Activated CD4-positive, alpha-beta T cell treated with anti-CD3 and anti-CD28 coated beads, Interleukin-2, amount 10 ng/mL, durations not matched to agents 7 days and 5 days (primary cell): ENCODE data around the gene CWC22. TPM values are rescaled to one million over a fixed set of nuclear protein-coding genes. Genes with fewer than 3 reads are reported as not detected.

Experiments used
- CTCF ChIA-PET: fragments of 350-600 bp; sonication (Branson Sonifier 250); formaldehyde crosslinking; loops from one replicate; lab custom pipeline; 2021; ENCODE audit warnings: antibody characterized with exemption; lab: Charles Lee
- POLR2A ChIA-PET: fragments of 350-600 bp; sonication (Branson Sonifier 250); formaldehyde crosslinking; loops from one replicate; lab custom pipeline; 2021; ENCODE audit warnings: antibody characterized with exemption; lab: Charles Lee
- DNase-seq: peaks from one replicate; pipeline ENCODE4 v3.0.0-alpha.2; 2020
- H3K27ac Mint-ChIP-seq: one replicate; pipeline ENCODE4 v1.8.0; 2021; ENCODE audit warnings: mild to moderate bottlenecking, moderate library complexity, mixed read lengths
- H3K27me3 Mint-ChIP-seq: one replicate; pipeline ENCODE4 v1.8.0; 2021; ENCODE audit warnings: mixed read lengths
- H3K36me3 Mint-ChIP-seq: one replicate; pipeline ENCODE4 v1.8.0; 2021; ENCODE audit warnings: low read depth, mixed read lengths
- H3K4me1 Mint-ChIP-seq: one replicate; pipeline ENCODE4 v1.8.0; 2021; ENCODE audit warnings: mixed read lengths
- H3K4me3 Mint-ChIP-seq: one replicate; pipeline ENCODE4 v1.8.0; 2021; ENCODE audit warnings: mild to moderate bottlenecking, moderate library complexity, mixed read lengths
- H3K9me3 Mint-ChIP-seq: one replicate; pipeline ENCODE4 v1.8.0; 2021; ENCODE audit warnings: mixed read lengths
- total RNA-seq, 2 experiments: library from RNA; stranded (reverse); gene quantifications; one replicate each; pipeline ENCODE4 v1.2.3, GENCODE V29; 2021

Gene CWC22
- total RNA-seq, 2 experiments from 2014 or later = 21.9 to 24.0 TPM

DNA sequence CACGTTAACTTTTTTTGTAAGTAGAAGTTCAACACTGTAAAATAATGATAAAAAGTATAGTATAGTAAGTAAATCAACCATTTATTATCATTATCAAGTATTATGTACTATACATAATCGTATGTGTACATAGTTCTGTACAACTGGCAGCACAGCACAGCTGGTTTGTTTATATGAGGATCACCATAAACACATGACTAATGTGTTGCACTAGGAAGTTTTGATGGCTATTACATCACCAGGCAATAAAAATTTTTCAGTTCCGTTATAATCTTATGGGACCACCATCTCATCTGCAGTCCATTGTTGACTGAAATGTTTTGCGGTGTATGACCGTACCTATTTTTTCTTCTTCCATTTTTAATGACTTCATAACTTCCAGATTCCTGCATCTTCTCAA lies 106.4 kb downstream of the CWC22 start:
- Mint-ChIP-seq H3K9me3 (no peaks in the 10 kb centered on the region), H3K27ac (no peak overlapping the region), H3K27me3 (peaks cover 4% of the 10 kb centered on the region), H3K4me3 (no peak overlapping the region), H3K4me1 (no peaks in the 10 kb centered on the region), H3K36me3 (no peaks in the 10 kb centered on the region)
- POLR2A ChIA-PET = no interaction called here
- DNase-seq = no peak
- CTCF ChIA-PET = no interaction called here

GRCh38 chr2:179899666-179900065 lies 107.4 kb downstream of the CWC22 start:
- no peak overlapping the region for H3K27ac Mint-ChIP-seq
- no peak for DNase-seq
- H3K27me3 Mint-ChIP-seq = peaks cover 5% of the 10 kb centered on the region
- H3K9me3 Mint-ChIP-seq = no peaks in the 10 kb centered on the region
- H3K4me3 Mint-ChIP-seq = no peak overlapping the region
- H3K36me3 Mint-ChIP-seq = no peaks in the 10 kb centered on the region
- ChIA-PET POLR2A (no interaction called here), CTCF (no interaction called here)
- H3K4me1 Mint-ChIP-seq = no peaks in the 10 kb centered on the region

- no peaks in the 10 kb centered on the region for H3K9me3 Mint-ChIP-seq
- peaks cover 5% of the 10 kb centered on the region for H3K27me3 Mint-ChIP-seq
- no peaks in the 10 kb centered on the region for H3K36me3 Mint-ChIP-seq
- CTCF ChIA-PET = no interaction called here
- H3K4me1 Mint-ChIP-seq = no peaks in the 10 kb centered on the region
- H3K27ac Mint-ChIP-seq = no peak overlapping the region
- peak; percentile 32 for DNase-seq
- H3K4me3 Mint-ChIP-seq = no peak overlapping the region
- POLR2A ChIA-PET = no interaction called here
Observed at GRCh38 chr2:179898873-179899272, 108.2 kb downstream of the CWC22 start.

Other genes with a start within 250 kb of the CWC22 start
- not detected for gene ZNF385B, start 145.7 kb downstream of the CWC22 start, total RNA-seq